IMR-90 (cell line): ENCODE results near the gene CDK2AP2. TPM values are rescaled to one million over a fixed set of nuclear protein-coding genes. Genes with fewer than 3 reads are reported as not detected.

Experiments
- ATAC-seq: fragments of 200-7000 bp; cut with Tn5 transposase; 2 replicates; pipeline ENCODE4 v1.9.1; 2020; ENCODE audit warnings: low read depth, mild to moderate bottlenecking, moderate library complexity
- BruUV-seq: library from RNA; stranded (reverse); fragments of 400-500 nt; replicated peaks from 2 replicates; lab custom pipeline; 2021; lab: Mats Ljungman, UMichigan
- CTCF ChIA-PET: fragments of 300-600 bp; formaldehyde crosslinking; extraction: SDS; loops from one replicate; lab custom pipeline; 2021; ENCODE audit warnings: antibody characterized with exemption; lab: Yijun Ruan, JAX
- POLR2A ChIA-PET: fragments of 300-600 bp; sonication (Branson Sonifier 250); formaldehyde crosslinking; loops from one replicate; lab custom pipeline; 2022; ENCODE audit warnings: antibody characterized with exemption; ENCODE audit not compliant: unreplicated experiment; lab: Charles Lee
- DNase-seq: peaks from one replicate; pipeline ENCODE4 v3.0.0; 2013
- H2AFZ ChIP-seq: replicated peaks from 2 replicates; pipeline ENCODE3; 2013; ENCODE audit warnings: low read length, mild to moderate bottlenecking; ENCODE audit not compliant: poor library complexity
- H2AK5ac ChIP-seq: 2 replicates; pipeline ENCODE4 v1.6.1; 2013; ENCODE audit warnings: low read depth, low read length, inconsistent platforms
- H2AK9ac ChIP-seq: replicated peaks from 2 replicates; pipeline ENCODE3; 2013; ENCODE audit warnings: mild to moderate bottlenecking, low read depth, low read length, moderate library complexity; ENCODE audit not compliant: poor library complexity
- H2BK120ac ChIP-seq: 2 replicates; pipeline ENCODE4 v1.6.1; 2013; ENCODE audit warnings: low read depth, low read length, inconsistent platforms
- H2BK15ac ChIP-seq: 3 replicates; pipeline ENCODE4 v1.6.1; 2013; ENCODE audit warnings: low read depth, low read length, inconsistent platforms
- H2BK20ac ChIP-seq: 2 replicates; pipeline ENCODE4 v1.6.1; 2013; ENCODE audit warnings: low read depth, mild to moderate bottlenecking, inconsistent platforms, low read length, moderate library complexity
- H2BK5ac ChIP-seq: 2 replicates; pipeline ENCODE4 v1.6.1; 2013; ENCODE audit warnings: mild to moderate bottlenecking, low read depth, low read length, inconsistent platforms; ENCODE audit not compliant: poor library complexity, severe bottlenecking
- H3K14ac ChIP-seq: replicated peaks from 2 replicates; pipeline ENCODE4 v1.6.1; 2013; ENCODE audit warnings: low read depth, low read length, inconsistent platforms
- H3K18ac ChIP-seq: 2 replicates; pipeline ENCODE4 v1.6.1; 2013; ENCODE audit warnings: low read depth, low read length, control low read depth
- H3K23ac ChIP-seq: 2 replicates; pipeline ENCODE4 v1.6.1; 2013; ENCODE audit warnings: low read depth, low read length, inconsistent platforms
- H3K27ac ChIP-seq: 2 replicates; pipeline ENCODE4 v1.5.1; 2013; ENCODE audit warnings: mild to moderate bottlenecking, control low read depth, low read length; ENCODE audit not compliant: insufficient read depth
- H3K27me3 ChIP-seq: 2 replicates; pipeline ENCODE4 v1.6.1; 2013; ENCODE audit warnings: low read length; ENCODE audit not compliant: control insufficient read depth, insufficient read depth
- H3K36me3 ChIP-seq: 2 replicates; pipeline ENCODE4 v1.6.1; 2013; ENCODE audit warnings: low read length, mixed read lengths; ENCODE audit not compliant: control insufficient read depth, insufficient read depth
- H3K4ac ChIP-seq: 2 replicates; pipeline ENCODE4 v1.6.1; 2013; ENCODE audit warnings: low read depth, low read length, inconsistent platforms
- H3K4me1 ChIP-seq: 2 replicates; pipeline ENCODE4 v1.6.1; 2013; ENCODE audit warnings: low read length, mixed read lengths; ENCODE audit not compliant: control insufficient read depth, insufficient read depth
- H3K4me2 ChIP-seq: 2 replicates; pipeline ENCODE4 v1.6.1; 2013; ENCODE audit warnings: low read depth, mild to moderate bottlenecking, control low read depth, low read length, moderate library complexity
- H3K4me3 ChIP-seq: 2 replicates; pipeline ENCODE4 v1.5.1; 2013; ENCODE audit warnings: low read depth, mild to moderate bottlenecking, control low read depth, low read length, moderate library complexity; ENCODE audit not compliant: insufficient read depth
- H3K56ac ChIP-seq: 2 replicates; pipeline ENCODE4 v1.6.1; 2013; ENCODE audit warnings: low read length, inconsistent platforms; ENCODE audit not compliant: insufficient read depth; ENCODE audit errors: extremely low read depth
- H3K79me1 ChIP-seq, 2 experiments: 2 replicates each; pipeline ENCODE4 v1.6.1; 2013; ENCODE audit warnings: low read length in 2 of 2, inconsistent platforms in 1 of 2, low read depth in 1 of 2
- H3K9ac ChIP-seq: 2 replicates; pipeline ENCODE4 v1.6.1; 2013; ENCODE audit warnings: low read depth, low read length, control low read depth
- H3K9me1 ChIP-seq: 2 replicates; pipeline ENCODE4 v1.6.1; 2013; ENCODE audit warnings: low read length, inconsistent platforms; ENCODE audit not compliant: insufficient read depth
- H3K9me3 ChIP-seq: 2 replicates; pipeline ENCODE4 v1.6.1; 2013; ENCODE audit warnings: low read length; ENCODE audit not compliant: control insufficient read depth, insufficient read depth
- H4K20me1 ChIP-seq: 2 replicates; pipeline ENCODE4 v1.6.1; 2013; ENCODE audit warnings: low read length, inconsistent platforms; ENCODE audit not compliant: insufficient read depth
- H4K5ac ChIP-seq: 2 replicates; pipeline ENCODE4 v1.6.1; 2013; ENCODE audit warnings: mild to moderate bottlenecking, low read depth, low read length, control low read depth
- H4K8ac ChIP-seq, 2 experiments: 2 replicates each; pipeline ENCODE4 v1.6.1; 2013; ENCODE audit warnings: low read depth in 2 of 2, low read length in 2 of 2, control low read depth in 1 of 2, inconsistent platforms in 1 of 2
- H4K91ac ChIP-seq: 2 replicates; pipeline ENCODE4 v1.6.1; 2013; ENCODE audit warnings: low read depth, low read length, inconsistent platforms; ENCODE audit not compliant: insufficient read depth
- CHD1 ChIP-seq: IDR thresholded peaks from 2 replicates; pipeline ENCODE4 v1.6.1; 2012; ENCODE audit warnings: low read depth, low read length, improper control_type of control experiment
- ELK1 ChIP-seq: fragments of 150-350 bp; IDR thresholded peaks from 2 replicates; pipeline ENCODE4 v1.6.1; 2016; ENCODE audit warnings: low read depth, mild to moderate bottlenecking, low read length, moderate library complexity, borderline replicate concordance
- FOS ChIP-seq: fragments of 150-350 bp; IDR thresholded peaks from 2 replicates; pipeline ENCODE4 v1.6.1; 2016; ENCODE audit warnings: low read depth, low read length
- MAFK ChIP-seq: IDR thresholded peaks from 2 replicates; pipeline ENCODE4 v1.6.1; 2012; ENCODE audit warnings: low read depth, low read length, improper control_type of control experiment
- RAD21 ChIP-seq: IDR thresholded peaks from 2 replicates; pipeline ENCODE4 v1.6.1; 2012; ENCODE audit warnings: low read length, improper control_type of control experiment
- RCOR1 ChIP-seq: IDR thresholded peaks from 2 replicates; pipeline ENCODE4 v1.6.1; 2012; ENCODE audit warnings: mild to moderate bottlenecking, low read length, improper control_type of control experiment; ENCODE audit not compliant: insufficient replicate concordance
- RFX5 ChIP-seq: IDR thresholded peaks from 2 replicates; pipeline ENCODE4 v1.8.0; 2012; ENCODE audit warnings: low read depth, mild to moderate bottlenecking, low read length, moderate library complexity
- SMC3 ChIP-seq: fragments of 150-350 bp; IDR thresholded peaks from 2 replicates; pipeline ENCODE4 v1.6.1; 2016; ENCODE audit warnings: low read depth, mild to moderate bottlenecking, antibody characterized with exemption, low read length, moderate library complexity
- WGBS, 2 experiments: methylation state at CpG; one replicate each; pipeline versions ENCODE4 v1.1.5 to v1.1.7; 2013; ENCODE audit warnings: missing lambda C conversion rate in 2 of 2; ENCODE audit not compliant: insufficient read length in 1 of 2; ENCODE audit errors: extremely low coverage in 2 of 2; 5-methylcytosine and 5-hydroxymethylcytosine counted together
- dilution Hi-C: fragments of 300-500 bp; cut with HindIII; formaldehyde crosslinking; loops from one replicate; pipeline ENCODE4 v1.14.3; 2018; ENCODE audit warnings: low sequenced_read_pairs; ENCODE audit not compliant: unreplicated experiment
- in situ Hi-C: fragments of 300-500 bp; cut with MboI; formaldehyde crosslinking; loops from 3 replicates; pipeline ENCODE4 v1.14.3; 2019; ENCODE audit warnings: low sequenced_read_pairs, inconsistent platforms, mixed read lengths
- intact Hi-C: fragments of 100-400 bp; cut with micrococcal nuclease; formaldehyde crosslinking; loops from 2 replicates; pipeline ENCODE4 v1.10.0; 2022
- polyA plus RNA-seq, 3 experiments: library from polyadenylated mRNA; depleted of rRNA; stranded (reverse); fragments of >200 nt; gene quantifications; 2 replicates each; pipeline ENCODE4 v1.2.3, GENCODE V29; 2012; ENCODE audit warnings: low replicate concordance in 1 of 3
- total RNA-seq: library from RNA; depleted of rRNA; stranded (reverse); fragments of >200 nt; gene quantifications from 2 replicates; pipeline ENCODE4 v1.2.3, GENCODE V29; 2012

CDK2AP2 gene
- total and polyA plus RNA-seq, 2 of the 4 experiments (the other 2 are of a cell fraction), result 8.1 to 44.7 TPM

DNA sequence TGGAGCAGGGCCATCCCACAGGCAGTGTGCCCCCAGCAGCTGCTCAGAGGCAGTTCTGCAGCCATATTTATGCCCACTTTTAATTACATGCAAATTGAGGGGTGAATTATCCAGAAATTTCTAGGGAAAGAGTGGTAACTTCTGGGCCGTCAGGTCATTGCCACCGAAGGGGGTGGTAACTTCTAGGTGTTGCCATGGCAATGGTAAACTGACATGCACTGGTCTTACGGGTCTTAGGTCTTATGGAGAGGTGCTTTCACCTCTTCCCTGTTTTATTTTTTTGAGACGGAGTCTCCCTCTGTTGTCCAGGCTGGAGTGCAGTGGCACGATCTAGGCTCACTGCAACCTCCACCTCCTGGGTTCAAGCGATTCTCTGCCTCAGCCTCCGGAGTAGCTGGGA lies 35.1 kb downstream of the CDK2AP2 start:
- POLR2A ChIA-PET, result no interaction called here
- Histone ChIP-seq H4K5ac (no peak overlapping the region), H2AFZ (no peak overlapping the region), H3K18ac (no peak overlapping the region), H2BK120ac (no peak overlapping the region), H3K56ac (no peak overlapping the region), H4K8ac (no peak overlapping the region), H3K4me1 (peaks cover 4% of the 10 kb centered on the region), H3K14ac (no peak overlapping the region), H3K23ac (no peak overlapping the region), H3K4me2 (no peak overlapping the region), H3K9me1 (no peaks in the 10 kb centered on the region), H3K9ac (no peak overlapping the region), H3K27ac (no peak overlapping the region), H2AK9ac (peak overlapping the region; percentile 72), H3K9me3 (no peaks in the 10 kb centered on the region), H4K91ac (no peak overlapping the region), H2AK5ac (no peak overlapping the region), H3K27me3 (peaks cover 3% of the 10 kb centered on the region), H4K20me1 (no peaks in the 10 kb centered on the region), H2BK15ac (no peak overlapping the region), H3K4me3 (no peak overlapping the region), H2BK5ac (no peak overlapping the region), H2BK20ac (no peak overlapping the region), H3K4ac (no peak overlapping the region), H3K79me1 (peaks cover 0 to 8% of the 10 kb centered on the region in 2 experiments; a peak in 2 of 4 replicates), H3K36me3 (no peaks in the 10 kb centered on the region)
- intact Hi-C loops (no loop called here), dilution Hi-C loops (no loop called here), in situ Hi-C loops (no loop called here)
- WGBS, 2 experiments, result no CpG with 5 or more reads among the region's 7 CpGs
- TF ChIP-seq CHD1 (no peak), ELK1 (no peak), SMC3 (no peak), RFX5 (no peak), RAD21 (no peak), MAFK (no peak), FOS (no peak), RCOR1 (no peak)
- CTCF ChIA-PET, result interaction anchor here (0.6 kb wide), 1 partner anchor 72 kb away, joined by 3 read pairs; no protein-coding TSS in a partner anchor
- ATAC-seq (no peak), DNase-seq (no peak)
- no TSS peak for BruUV-seq
